Dedifferentiated amniotic fluid mesenchymal stem cell (primary cell): Measurements from ENCODE around the gene ZNF700.
"Not testable (repeated sequence)": the region's sequence is repeated elsewhere in the genome, so short reads cannot be mapped to it uniquely, and the experiment has no call there.

ENCODE experiments used
- DNase-seq: peaks from one replicate; pipeline ENCODE4 v3.0.0-alpha.2; 2016; ENCODE audit errors: extremely low spot score

ZNF700 gene

GRCh38 chr19:11924886-11925650 is at the start of gene ZNF700:
Gene ZNF700, plus strand, starts transcription at chr19:11925107. Its CDS starts 104 bp downstream, at chr19:11925211.
- peak; percentile 91 for DNase-seq

- not testable (repeated sequence) for DNase-seq
Observed at GRCh38 chr19:11879687-11880266, 45.1 kb upstream of the ZNF700 start.

GRCh38 chr19:11880598-11880997 is 44.3 kb upstream of the ZNF700 start:
- no peak for DNase-seq

GRCh38 chr19:11881151-11881800 is 43.6 kb upstream of the ZNF700 start:
- DNase-seq = peak; percentile 40

DNA sequence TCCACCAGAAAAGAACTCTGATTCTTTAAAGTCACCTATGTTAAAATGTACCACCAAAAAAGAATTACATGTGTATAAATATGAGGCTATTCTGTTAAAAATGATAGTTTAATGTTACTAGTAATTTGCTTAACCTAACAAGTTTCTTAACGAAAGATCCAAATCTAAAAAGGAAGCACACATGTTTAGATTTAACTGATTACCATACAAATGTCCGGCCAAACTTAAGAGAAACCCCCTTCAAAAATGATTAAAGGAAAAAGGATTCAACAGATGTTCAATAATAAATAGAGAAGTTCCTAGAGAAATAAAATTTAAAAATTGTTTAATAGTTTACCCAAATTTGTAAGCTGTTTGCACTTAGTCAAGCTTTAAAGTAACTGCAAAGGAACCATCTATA is 42.3 kb upstream of the ZNF700 start:
- DNase-seq = no peak

GRCh38 chr19:11887234-11887610 is 37.7 kb upstream of the ZNF700 start:
- no peak for DNase-seq

DNA sequence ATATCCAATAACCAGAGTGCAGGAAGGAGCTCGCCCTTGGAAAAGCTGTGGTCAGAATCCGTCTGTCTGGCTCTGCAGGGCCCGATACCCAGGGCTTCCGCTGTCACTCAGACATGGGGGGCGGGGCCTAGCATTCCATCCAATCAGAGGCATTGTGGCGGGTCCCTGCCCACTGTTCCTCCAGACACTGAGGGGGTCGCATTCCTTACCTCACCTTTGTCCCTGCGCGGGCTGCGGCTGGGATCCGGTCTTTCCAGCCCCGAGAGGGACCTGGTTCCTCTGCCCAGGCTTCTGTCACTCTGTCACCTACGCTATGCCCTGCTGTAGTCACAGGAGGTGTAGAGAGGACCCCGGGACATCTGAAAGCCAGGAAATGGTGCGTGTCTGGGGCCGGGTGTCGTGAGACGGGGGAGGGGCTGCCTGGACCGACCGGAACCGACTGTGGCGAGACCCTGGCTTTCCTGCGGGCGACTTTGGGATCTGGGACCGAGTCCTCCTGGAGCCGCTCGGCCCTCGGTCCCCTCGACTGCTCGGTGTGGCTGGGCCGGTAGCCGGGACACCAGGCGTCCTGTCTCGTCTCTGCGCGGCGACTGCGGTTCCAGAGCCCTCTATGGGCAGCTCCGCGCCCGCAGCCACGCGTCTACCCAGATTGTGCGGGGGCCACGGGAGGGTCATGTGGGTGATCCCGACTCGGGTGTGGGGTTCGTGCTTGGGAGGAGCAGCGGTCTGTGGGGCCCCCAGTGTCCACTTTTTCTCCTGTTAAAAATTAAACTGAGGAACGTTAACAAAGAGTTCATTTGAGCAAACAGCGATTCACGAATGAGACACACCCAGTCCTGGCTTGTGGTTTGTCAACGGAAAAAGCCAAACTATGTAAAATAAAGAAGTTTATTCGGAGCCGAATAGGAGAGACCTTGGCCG is 37.0 kb upstream of the ZNF700 start, which contains the start of gene ZNF69:
Gene ZNF69 (plus strand): TSS at position 172 of the 921 bp plus-strand sequence. CDS start 142 bp downstream, at position 314.
- DNase-seq = peak; percentile 46

DNA sequence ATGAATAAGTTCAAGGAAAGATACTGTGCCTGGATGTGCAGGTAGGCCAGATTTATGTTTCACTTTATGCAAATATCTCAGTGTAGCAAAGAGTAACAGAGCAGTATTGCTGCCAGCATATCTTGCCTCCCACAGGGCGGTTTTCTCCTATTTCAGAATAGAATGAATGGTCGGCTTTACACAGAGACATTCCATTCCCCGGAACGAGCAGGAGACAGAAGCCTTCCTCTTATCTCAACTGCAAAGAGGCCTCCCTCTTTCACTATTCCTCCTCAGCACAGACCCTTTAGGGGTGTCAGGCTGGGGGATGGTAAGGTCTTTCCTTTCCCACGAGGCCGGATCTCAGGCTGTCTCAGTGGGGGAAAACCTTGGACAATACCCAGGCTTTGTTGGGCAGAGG is 35.0 kb upstream of the ZNF700 start:
- DNase-seq = not testable (repeated sequence)

- no peak for DNase-seq
Observed at GRCh38 chr19:11890634-11891033, 34.3 kb upstream of the ZNF700 start.

- DNase-seq = no peak
Observed at GRCh38 chr19:11894851-11895250, 30.1 kb upstream of the ZNF700 start.

- DNase-seq = no peak
Observed at GRCh38 chr19:11902228-11902627, 22.7 kb upstream of the ZNF700 start.

DNA sequence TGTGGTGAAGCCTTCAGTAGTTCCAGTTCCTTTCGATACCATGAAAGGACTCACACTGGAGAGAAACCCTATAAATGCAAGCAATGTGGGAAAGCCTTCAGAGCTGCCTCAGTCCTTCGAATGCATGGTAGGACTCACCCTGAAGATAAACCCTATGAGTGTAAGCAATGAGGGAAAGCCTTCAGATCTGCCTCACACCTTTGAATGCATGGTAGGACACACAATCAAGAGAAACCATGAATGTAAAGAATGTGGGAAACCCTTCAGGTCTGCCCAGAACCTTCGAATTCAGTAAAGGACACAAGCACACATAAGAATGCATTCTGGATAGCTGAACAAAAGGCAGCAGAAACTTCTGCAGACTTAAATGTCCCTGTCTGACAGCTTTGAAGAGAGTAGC is 19.0 kb upstream of the ZNF700 start:
- DNase-seq = no peak

DNA sequence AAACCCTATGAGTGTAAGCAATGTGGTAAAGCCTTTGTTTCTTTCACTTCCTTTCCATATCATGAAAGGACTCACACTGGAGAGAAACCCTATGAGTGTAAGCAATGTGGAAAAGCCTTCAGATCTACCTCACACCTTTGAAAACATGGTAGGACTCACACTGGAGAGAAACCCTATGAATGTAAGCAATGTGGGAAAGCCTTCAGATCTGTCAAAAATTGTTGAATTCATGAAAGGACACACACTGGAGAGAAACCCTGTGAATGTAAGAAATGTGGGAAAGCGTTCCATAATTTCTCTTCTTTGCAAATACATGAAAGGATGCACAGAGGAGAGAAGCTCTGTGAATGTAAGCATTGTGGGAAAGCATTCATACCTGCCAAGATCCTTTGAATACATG is 13.0 kb upstream of the ZNF700 start:
- DNase-seq = not testable (repeated sequence)

DNA sequence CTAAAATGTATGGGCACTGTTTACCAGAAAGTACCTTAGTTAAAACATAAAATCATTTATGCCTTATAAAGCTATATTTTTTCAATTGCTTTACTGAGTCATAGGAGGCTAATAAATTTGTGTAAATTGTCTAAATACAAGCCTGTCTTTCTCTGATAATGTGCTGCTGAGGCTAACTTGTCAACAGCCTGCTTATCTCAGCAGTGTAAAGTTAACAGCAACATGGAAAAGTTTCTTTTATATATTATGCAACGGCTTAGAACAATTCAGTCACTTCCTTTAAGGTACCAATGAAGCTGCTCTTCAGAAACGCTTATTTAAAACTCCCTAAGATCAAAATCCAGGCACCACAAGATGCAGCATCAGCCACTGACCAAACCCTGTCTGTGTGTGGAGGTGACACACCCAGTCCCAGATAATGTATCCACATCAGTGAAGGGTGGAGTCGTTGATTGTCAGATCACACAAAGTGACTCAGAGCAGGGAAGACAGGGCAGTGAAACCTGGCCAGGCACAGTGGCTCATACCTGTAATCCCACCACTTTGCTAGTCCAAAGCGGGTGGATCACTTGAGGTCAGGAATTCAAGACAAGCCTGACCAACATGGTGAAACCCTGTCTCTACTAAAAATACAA is 10.4 kb upstream of the ZNF700 start:
- not testable (repeated sequence) for DNase-seq

DNA sequence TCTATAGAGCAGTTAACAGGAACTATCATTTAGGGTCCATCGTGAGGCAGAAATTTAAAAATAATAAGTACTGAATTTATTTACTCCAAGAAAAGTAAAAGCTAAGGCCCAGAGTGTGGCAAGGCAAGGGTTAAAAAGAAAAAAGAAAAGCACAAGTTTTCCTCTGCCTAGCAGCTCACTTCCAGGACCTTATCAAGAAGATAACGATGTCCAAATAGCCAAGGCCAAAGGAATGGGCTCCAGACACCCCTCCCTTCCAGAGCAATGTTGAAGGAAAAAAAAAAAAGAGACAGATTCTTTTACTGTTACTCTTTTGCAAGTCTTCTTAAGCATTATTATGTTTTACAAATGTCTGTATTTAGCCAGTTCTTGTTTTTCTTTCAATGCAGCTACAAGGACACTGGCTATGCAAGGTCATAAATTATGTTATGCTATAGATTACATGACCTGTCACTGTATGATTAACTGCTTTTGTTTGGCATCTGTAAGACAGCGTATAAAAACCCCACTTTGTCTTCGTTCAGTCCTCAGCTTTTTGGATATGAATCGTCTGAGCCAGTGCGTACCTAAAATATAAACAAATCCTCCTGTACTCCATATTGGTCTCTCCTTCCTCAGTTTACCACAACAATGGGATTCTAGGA is 2.9 kb upstream of the ZNF700 start:
- DNase-seq = no peak

DNA sequence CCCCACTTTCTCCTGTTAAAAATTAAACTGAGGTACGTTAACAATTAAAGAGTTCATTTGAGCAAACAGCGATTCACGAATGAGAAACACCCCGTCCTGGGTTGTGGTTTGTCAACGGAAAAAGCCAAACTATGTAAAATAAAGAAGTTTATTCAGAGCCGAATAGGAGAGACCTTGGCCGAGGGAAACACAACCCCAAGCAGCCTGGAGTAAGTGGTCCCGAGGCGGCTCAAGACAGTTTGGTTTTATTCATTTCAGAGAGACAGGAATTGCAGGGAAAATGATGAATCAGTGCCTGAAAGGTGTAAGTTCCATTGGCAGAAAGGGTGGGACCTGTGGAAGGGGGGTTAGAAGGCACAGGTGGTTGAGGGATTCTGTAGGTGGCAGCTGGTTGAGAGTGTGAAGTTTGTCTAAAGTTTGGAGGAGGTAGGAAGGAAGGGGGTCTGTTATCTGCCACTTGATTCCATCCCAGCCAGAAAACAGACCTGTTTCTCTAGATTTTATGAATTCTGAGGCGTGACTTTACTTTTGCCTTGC is 812 bp downstream of the ZNF700 start:
- not testable (repeated sequence) for DNase-seq

- no peak for DNase-seq
Observed at GRCh38 chr19:11927227-11927626, 2.3 kb downstream of the ZNF700 start.

DNA sequence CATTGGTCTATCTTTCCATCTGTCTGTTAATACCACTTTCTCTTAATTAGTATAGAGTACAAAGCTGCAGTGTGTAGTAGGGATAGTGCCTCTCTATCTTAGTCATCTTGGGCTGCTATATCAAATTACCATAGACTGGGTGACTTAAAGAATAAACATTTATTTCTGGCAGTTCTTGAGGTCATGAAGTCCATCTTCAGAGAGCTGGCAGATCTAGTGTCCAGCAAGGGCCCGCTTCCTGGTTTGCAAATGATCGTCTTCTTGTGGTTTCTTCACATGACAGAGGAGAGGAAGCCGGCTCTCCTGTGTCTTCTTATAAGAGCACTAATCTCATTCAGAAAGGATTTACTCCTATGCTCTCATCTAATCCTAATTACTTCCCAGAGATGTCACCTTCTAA is 6.1 kb downstream of the ZNF700 start:
- DNase-seq = no peak

DNA sequence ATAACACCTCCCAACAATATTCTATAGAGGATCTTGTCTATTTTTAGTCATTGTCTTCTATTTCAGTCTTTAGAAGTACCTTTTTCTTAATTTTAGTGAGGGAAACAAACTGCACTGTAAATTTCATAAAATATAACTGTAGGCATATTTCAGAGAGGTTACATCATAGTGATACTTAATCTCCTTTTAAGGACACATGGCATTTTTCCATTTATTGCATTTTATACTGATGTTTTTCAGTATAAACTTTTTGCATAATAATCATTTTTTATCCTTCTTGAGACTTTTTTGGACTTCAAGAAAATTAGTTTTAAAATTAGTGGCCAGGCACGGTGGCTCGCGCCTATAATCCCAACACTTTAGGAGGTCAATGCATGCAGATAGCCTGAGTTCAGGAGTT is 6.6 kb downstream of the ZNF700 start:
- peak; percentile 28 for DNase-seq

GRCh38 chr19:11935829-11936228 is 10.9 kb downstream of the ZNF700 start:
- DNase-seq = not testable (repeated sequence)
